Measurements from ENCODE around the gene CAAP1. TPM values are rescaled to one million over a fixed set of nuclear protein-coding genes. Genes with fewer than 3 reads are reported as not detected.
A peak's percentile ranks its signal among the peaks of the same experiment; 100 is the strongest.

CAAP1 gene
- polyA plus RNA-seq (2012; ENCODE audit: insufficient read length, low read depth): 16.1 TPM

GRCh38 chr9:26892251-26893029 lies at the start of gene CAAP1:
TSS of gene CAAP1 (minus strand) at chr9:26892802. CDS start at chr9:26892715, 87 bp downstream.
- TF ChIP-seq FOXP2 (optimal IDR thresholded peaks at IDR 0.05; ENCODE audit: borderline replicate concordance, extremely low read depth, extremely low read length, insufficient read depth) (peak; percentile 80), TAF1 (IDR thresholded peaks at IDR 0.05; ENCODE audit: borderline replicate concordance, insufficient read depth, low read length) (peak; percentile 78; the same call in 1 of the 2 replicates), REST (IDR thresholded peaks at IDR 0.05; ENCODE audit: insufficient read depth in 1 of 2, low read depth in 2 of 2, low read length in 2 of 2) (0 out of 4 replicates have a peak, but pooled peaks of 1 of the 2 experiments have one; percentile 12), POLR2AphosphoS5 (IDR thresholded peaks at IDR 0.05; ENCODE audit: low read depth, low read length) (peak; percentile 89), SIN3A (IDR thresholded peaks at IDR 0.05; ENCODE audit: borderline replicate concordance, insufficient read depth, low read length) (peak; percentile 18; the same call in 1 of the 2 replicates)

- TF ChIP-seq REST (IDR thresholded peaks at IDR 0.05; ENCODE audit: insufficient read depth in 1 of 2, low read depth in 2 of 2, low read length in 2 of 2) (no peak), FOXP2 (optimal IDR thresholded peaks at IDR 0.05; ENCODE audit: borderline replicate concordance, extremely low read depth, extremely low read length, insufficient read depth) (no peak), POLR2AphosphoS5 (IDR thresholded peaks at IDR 0.05; ENCODE audit: low read depth, low read length) (no peak), TAF1 (IDR thresholded peaks at IDR 0.05; ENCODE audit: borderline replicate concordance, insufficient read depth, low read length) (no peak), SIN3A (IDR thresholded peaks at IDR 0.05; ENCODE audit: borderline replicate concordance, insufficient read depth, low read length) (no peak)
Measured at GRCh38 chr9:26940779-26941178, 48.2 kb upstream of the CAAP1 start.

DNA sequence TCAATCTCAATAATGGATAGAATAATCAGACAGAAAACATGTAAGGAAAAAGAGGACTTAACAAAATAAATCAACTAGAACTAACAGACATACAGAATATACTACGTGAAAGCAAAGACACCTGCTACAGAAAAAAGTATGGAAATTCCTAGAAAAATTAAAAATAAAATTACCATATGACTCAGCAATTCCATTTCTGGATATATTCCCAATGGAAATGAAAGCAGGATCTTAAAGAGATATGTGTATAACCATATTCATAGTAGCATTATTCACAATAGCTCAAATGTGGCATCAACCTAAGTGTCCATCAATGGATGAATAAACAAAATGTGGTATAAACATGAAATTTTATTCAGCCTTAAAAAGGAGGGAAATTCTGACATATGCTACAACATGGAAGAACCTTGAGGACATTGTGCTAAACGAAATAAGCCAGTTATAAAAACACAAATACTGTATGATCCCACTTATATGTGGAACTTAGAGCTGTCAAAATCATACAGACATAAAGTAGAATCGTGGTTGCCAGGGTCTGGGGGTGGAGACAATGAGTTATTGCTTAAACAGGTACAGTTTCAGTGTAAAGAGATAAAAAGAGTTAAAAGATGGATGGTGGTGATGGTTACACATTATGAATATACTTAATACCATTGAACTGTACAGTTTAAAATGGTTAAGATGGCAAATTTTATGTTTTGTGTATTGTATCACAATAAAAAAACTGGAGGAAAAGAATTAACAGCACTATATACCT lies 47.5 kb upstream of the CAAP1 start:
- TF ChIP-seq FOXP2 (optimal IDR thresholded peaks at IDR 0.05; ENCODE audit: borderline replicate concordance, extremely low read depth, extremely low read length, insufficient read depth): no peak

GRCh38 chr9:26937816-26938371 lies 45.3 kb upstream of the CAAP1 start:
- TF ChIP-seq TAF1 (IDR thresholded peaks at IDR 0.05; ENCODE audit: borderline replicate concordance, insufficient read depth, low read length) (no peak), POLR2AphosphoS5 (IDR thresholded peaks at IDR 0.05; ENCODE audit: low read depth, low read length) (no peak), FOXP2 (optimal IDR thresholded peaks at IDR 0.05; ENCODE audit: borderline replicate concordance, extremely low read depth, extremely low read length, insufficient read depth) (no peak)

DNA sequence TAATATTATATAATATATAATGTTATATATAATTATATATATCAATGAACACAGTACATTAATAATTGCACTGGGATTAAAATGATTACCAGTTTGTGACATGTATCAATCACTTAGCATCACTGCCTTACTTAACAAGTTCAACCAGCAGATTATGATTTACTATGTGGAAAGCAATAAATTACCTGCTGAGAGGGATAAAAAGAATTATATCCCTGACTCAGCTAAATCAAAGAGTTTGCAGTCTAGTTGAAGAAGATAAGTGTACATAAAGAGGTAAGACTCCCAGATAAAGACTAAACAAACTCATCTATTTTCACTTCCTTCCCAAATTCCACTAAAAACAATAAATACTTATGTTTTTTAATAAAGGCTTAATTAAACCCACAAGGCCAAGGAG lies 43.2 kb upstream of the CAAP1 start:
- TF ChIP-seq SIN3A (IDR thresholded peaks at IDR 0.05; ENCODE audit: borderline replicate concordance, insufficient read depth, low read length) (no peak), POLR2AphosphoS5 (IDR thresholded peaks at IDR 0.05; ENCODE audit: low read depth, low read length) (no peak), REST (IDR thresholded peaks at IDR 0.05; ENCODE audit: insufficient read depth in 1 of 2, low read depth in 2 of 2, low read length in 2 of 2) (no peak), TAF1 (IDR thresholded peaks at IDR 0.05; ENCODE audit: borderline replicate concordance, insufficient read depth, low read length) (no peak), FOXP2 (optimal IDR thresholded peaks at IDR 0.05; ENCODE audit: borderline replicate concordance, extremely low read depth, extremely low read length, insufficient read depth) (no peak)

All from PFSK-1 (cell line).